GM12864 (cell line): ENCODE measurements around the gene PNLIPRP2.

Source experiments
- DNase-seq: peaks from one replicate; pipeline ENCODE4 v3.0.0-alpha.2; 2011; ENCODE audit warnings: low read depth
- H3K4me3 ChIP-seq: 2 replicates; pipeline ENCODE4 v1.5.1; 2011; ENCODE audit warnings: mild to moderate bottlenecking, low read depth, low read length, control low read depth
- TF ChIP-seq, protein P1 (sequence below): IDR thresholded peaks from 2 replicates; pipeline ENCODE4 v1.5.1; 2011; ENCODE audit warnings: low read depth, mild to moderate bottlenecking, moderate library complexity, low read length, control low read depth, inconsistent platforms; ENCODE audit errors: missing control alignments

PNLIPRP2 gene

DNA sequence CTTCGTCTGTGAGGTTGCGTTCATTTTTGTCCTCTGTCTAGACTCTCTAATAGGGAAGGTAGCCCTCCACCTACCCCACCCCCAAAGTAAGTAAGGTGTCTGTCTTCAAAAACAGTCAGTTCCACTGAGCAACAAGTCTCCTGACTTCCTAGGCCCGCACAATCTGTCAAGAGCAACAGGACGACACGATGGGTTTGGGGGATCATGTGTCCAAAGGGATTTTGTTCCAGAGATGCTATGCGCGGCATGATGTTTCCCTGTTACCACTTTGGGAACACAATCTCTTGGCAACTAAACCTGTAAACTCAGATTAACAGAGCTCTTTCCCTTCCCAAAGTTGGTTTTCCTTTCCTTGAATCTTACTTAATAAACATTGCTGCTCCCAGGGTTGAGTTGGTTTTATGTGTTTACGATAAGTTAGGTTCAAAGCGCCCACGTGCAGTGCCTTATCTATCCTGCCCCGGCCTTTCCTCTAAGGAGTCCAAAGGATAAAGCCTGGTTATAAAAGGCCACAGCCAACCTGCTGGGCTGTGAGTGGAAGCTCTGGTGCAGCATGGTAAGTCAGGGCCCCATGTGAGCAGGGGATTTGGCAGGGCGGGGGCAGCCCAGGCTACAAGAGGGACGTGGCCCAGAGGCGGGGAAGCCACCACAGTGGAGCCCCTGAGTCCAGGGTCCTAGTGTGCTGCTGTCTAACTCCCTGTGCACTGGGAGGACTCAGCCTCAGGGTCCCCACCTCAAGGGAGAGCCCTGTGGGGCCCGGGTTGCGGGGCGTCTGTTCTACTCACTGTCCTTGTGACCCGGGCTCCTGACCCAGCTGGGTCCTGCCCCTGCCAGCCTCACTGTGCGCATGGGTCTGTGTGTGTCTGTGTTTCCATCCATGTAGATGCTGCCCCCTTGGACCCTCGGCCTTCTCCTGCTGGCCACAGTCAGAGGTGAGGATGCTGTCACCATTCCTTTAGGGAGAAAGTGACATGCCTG lies at the start of gene PNLIPRP2:
TSS of gene PNLIPRP2 (plus strand) at position 531 of the 978 bp plus-strand sequence.
- no peak for DNase-seq
- TF ChIP-seq, protein P1, sequence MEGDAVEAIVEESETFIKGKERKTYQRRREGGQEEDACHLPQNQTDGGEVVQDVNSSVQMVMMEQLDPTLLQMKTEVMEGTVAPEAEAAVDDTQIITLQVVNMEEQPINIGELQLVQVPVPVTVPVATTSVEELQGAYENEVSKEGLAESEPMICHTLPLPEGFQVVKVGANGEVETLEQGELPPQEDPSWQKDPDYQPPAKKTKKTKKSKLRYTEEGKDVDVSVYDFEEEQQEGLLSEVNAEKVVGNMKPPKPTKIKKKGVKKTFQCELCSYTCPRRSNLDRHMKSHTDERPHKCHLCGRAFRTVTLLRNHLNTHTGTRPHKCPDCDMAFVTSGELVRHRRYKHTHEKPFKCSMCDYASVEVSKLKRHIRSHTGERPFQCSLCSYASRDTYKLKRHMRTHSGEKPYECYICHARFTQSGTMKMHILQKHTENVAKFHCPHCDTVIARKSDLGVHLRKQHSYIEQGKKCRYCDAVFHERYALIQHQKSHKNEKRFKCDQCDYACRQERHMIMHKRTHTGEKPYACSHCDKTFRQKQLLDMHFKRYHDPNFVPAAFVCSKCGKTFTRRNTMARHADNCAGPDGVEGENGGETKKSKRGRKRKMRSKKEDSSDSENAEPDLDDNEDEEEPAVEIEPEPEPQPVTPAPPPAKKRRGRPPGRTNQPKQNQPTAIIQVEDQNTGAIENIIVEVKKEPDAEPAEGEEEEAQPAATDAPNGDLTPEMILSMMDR = no peak

DNA sequence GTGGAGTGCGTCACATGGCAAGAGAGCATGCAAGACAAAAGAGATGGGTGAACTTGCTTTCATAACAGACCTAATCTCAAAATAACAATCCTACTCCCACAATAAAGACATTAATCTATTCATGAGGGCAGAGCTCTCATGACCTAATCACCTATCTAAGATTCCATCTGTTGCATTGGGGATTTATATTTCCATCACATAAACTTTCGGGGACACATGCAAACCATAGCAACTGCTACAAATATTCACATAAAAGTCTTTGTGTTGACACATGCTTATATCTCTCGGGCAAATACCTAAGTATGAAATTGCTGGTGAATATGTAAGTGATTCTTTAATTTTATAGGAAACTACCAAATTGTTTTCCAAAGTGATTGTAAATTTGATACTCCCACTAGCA lies 46.0 kb upstream of the PNLIPRP2 start:
- no peak overlapping the region for H3K4me3 ChIP-seq
- TF ChIP-seq, protein P1 = no peak
- no peak for DNase-seq

More for the DNA sequence above, at the start of gene PNLIPRP2:
- H3K4me3 ChIP-seq = no peak within 1 kb of the TSS

DNA sequence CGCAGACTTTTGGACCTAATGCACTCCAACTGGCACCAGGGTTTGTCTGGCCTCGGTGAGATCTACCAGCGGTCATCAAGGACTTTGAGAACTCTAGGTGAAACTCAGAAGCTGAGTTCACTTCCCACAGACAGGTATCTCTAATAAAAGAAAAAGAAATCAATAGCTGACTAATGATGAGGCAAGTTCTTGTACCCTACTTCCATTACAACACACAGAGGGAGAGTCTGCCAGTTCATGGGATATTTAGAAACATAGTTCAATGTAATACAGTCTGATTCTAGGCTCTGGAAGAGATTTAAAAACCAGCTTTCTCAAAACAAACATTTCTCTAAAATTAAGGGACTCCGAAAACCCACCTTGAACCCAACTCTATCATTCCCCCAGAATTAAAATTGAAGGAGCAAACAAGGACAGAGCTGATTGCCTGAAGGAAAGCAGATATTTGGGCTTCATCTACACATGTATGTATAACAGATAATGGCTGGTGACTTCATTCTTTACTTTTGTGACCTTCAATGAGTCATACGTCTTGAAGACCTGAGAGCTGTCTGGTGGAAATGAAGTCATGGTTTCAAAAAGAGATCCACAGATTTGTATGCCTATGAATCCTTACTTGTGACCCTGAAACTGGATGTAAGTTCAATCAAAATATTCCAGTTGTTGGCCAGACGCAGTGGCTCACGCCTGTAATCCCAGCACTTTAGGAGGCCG lies 32.7 kb upstream of the PNLIPRP2 start:
- TF ChIP-seq, protein P1 = no peak
- DNase-seq = no peak
- H3K4me3 ChIP-seq = no peak overlapping the region

DNA sequence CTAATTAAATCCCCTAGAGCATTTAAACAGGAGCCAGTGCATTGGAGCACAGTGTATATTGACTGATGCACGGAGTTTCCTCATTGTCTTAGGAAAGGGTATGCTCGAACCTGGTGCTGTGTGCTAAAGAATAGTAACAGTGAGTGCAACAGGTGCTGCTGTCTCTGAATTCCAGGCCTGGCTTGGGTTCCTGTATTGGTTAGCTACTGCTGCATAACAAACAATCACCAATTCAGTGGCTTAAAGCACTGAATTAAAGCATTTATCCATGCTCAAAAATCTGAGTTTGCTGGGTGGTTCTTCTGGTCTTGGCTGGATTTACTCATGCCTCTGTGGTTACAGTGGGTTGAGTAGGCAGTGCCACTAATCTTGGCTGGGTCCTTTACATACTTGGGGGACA lies 31.8 kb upstream of the PNLIPRP2 start:
- no peak for DNase-seq
- no peak overlapping the region for H3K4me3 ChIP-seq
- TF ChIP-seq, protein P1 = no peak

DNA sequence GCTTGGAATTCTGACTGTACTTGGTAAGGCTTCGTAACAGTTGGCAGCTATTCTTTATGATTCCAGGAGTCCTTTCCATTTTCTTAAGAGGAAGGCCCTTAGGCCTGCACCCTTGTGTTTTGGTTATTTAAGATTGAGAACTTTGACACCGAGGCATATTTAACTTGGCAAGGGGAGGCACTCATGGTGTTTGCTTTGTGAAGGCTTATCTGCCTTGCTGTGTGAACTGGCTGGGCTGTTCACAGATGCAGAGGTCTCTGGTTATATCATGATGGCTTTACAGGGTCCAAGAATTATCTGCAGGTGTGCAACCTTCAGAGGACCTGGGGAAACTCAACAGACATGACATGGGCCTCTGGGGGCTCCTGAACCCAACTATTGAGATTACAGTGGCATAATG lies 30.8 kb upstream of the PNLIPRP2 start:
- H3K4me3 ChIP-seq = no peak overlapping the region
- TF ChIP-seq, protein P1 = no peak
- no peak for DNase-seq

DNA sequence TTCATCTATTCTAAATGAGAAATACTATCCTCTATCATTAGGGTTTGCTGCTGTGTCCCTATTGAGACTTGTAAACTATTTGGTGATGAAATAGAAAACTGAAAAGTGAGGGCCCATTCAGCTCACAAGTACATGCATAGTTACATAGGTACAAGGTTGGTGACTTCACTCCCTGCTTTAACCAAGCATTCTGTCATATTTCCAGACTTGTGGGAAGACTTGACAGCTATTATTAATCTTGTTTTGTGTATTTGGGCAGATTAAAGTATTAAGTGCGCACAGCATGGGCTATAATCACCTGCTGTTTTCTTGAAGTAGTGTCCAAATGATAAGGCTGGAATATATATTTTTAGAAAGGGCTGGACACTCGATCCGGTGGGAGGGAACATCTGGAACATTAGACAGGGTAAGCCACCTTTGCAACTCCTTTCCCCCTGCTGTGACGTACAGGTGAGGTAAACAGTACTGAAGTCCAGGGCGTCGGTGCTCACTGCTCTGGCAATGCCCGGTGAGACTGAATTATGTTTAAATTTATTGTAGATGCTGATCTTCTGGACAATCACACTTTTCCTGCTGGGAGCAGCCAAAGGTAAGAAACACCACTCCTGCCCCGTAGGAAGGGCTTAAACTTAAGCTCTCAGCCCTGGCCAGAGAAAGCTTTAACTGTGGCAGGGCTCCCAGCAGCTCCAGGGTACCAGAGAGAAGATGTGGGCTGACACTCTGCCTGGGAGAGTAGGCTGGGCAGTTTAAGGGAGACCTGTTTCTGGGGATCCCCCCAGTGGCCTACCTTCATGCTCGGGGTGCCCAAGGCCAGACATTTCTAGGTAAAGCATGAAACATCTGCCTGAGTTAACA lies 29.9 kb upstream of the PNLIPRP2 start, which contains the start of gene PNLIPRP1:
TSS of gene PNLIPRP1 (plus strand) at position 370 of the 855 bp plus-strand sequence. CDS start at position 541, 171 bp downstream.
- no peak for DNase-seq
- TF ChIP-seq, protein P1 = no peak
- no peak within 1 kb of the TSS for H3K4me3 ChIP-seq
